Tibial nerve (tissue), 4 donors: Measurements from ENCODE around the gene SIRT3.
A peak's percentile ranks its signal among the peaks of the same experiment; 100 is the strongest.

Source experiments
- EP300 ChIP-seq, 2 donors: sonication (generic); formaldehyde crosslinking; IDR thresholded peaks; one replicate each; pipeline ENCODE4 v1.6.1; 2017; ENCODE audit warnings: antibody characterized with exemption in 2 of 2, mild to moderate bottlenecking in 1 of 2
- TF ChIP-seq, protein P1 (sequence below), 5 experiments: fragments of 200-600 bp in 3 of 5; fragments of 450-650 bp in 2 of 5; sonication (generic) in 3 of 5; IDR thresholded peaks; one replicate each; pipeline ENCODE4 v1.5.1; 2016 to 2019; ENCODE audit warnings: antibody characterized with exemption in 5 of 5, mild to moderate bottlenecking in 3 of 5, moderate library complexity in 2 of 5

DNA sequence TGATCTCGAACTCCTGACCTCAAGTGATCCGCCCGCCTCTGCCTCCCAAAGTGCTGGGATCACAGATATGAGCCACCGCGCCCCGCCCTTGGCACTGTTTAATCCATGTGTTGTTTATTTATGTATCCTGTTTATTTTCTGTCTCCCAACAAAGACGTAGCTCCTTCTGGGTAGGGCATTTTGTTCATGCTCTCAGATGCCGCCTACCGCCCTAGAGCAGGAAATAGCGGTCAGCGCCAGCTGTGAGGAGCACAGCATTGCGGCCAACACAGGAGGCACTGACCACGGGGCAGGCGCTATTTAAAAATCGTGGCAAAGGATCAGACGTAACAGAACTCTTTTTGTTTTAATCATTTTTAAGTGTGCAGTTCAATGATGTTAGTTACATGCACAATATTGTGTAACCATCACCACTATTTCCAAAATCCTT lies 32.6 kb upstream of the SIRT3 start:
- TF ChIP-seq EP300 (IDR thresholded peaks at IDR 0.05): peak in 1 of 2 donors; percentile 56
- TF ChIP-seq, protein P1, sequence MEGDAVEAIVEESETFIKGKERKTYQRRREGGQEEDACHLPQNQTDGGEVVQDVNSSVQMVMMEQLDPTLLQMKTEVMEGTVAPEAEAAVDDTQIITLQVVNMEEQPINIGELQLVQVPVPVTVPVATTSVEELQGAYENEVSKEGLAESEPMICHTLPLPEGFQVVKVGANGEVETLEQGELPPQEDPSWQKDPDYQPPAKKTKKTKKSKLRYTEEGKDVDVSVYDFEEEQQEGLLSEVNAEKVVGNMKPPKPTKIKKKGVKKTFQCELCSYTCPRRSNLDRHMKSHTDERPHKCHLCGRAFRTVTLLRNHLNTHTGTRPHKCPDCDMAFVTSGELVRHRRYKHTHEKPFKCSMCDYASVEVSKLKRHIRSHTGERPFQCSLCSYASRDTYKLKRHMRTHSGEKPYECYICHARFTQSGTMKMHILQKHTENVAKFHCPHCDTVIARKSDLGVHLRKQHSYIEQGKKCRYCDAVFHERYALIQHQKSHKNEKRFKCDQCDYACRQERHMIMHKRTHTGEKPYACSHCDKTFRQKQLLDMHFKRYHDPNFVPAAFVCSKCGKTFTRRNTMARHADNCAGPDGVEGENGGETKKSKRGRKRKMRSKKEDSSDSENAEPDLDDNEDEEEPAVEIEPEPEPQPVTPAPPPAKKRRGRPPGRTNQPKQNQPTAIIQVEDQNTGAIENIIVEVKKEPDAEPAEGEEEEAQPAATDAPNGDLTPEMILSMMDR (IDR thresholded peaks at IDR 0.05): peak in 1 of 5 experiments; percentile 15
